GM21723 (cell line): ENCODE data around the gene OCSTAMP.

ENCODE experiments used
- ATAC-seq: cut with Tn5 transposase; IDR thresholded peaks from one replicate; pipeline ENCODE4 v1.9.1; 2021; ENCODE audit warnings: mild to moderate bottlenecking, moderate library complexity; ENCODE audit not compliant: unreplicated experiment

The OCSTAMP gene

DNA sequence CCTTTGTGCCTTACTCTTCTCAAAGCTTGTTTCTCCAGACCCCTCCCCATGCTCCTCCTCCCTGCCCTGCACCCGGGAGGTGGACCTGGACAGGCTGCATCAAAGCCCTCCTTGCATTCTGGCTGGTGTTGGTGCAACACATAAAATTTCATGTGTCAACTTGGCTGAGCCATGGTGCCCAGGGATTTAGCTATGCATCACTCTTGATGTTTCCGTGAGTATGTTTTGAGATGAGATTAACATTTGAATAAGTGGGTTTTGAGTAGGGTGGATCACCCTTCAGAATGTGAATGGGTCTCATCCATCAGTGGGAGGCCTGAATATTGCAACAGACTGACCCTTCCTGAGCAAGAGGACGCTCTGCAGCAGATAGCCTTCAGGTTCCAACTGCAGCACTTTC, 4.4 kb upstream of the OCSTAMP start:
- ATAC-seq = no peak

DNA sequence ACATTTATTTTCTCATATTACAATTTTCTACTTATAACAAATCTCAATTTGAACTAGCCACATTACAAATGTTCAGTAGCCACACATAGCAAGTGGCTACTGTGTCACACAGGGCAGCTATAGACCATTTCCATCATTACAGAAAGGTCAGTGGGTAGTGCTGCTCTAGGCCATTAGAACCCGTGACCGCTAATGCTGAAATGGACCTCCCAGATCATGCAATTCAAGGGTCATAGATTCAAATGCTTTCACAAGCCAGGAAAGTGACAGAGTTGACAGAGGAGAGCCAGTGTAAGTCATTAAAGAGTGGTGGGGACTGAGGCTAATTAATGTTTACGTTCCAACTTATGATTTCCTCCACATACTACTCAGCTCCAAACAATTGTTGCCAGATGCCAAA, 3.5 kb upstream of the OCSTAMP start:
- no peak for ATAC-seq

DNA sequence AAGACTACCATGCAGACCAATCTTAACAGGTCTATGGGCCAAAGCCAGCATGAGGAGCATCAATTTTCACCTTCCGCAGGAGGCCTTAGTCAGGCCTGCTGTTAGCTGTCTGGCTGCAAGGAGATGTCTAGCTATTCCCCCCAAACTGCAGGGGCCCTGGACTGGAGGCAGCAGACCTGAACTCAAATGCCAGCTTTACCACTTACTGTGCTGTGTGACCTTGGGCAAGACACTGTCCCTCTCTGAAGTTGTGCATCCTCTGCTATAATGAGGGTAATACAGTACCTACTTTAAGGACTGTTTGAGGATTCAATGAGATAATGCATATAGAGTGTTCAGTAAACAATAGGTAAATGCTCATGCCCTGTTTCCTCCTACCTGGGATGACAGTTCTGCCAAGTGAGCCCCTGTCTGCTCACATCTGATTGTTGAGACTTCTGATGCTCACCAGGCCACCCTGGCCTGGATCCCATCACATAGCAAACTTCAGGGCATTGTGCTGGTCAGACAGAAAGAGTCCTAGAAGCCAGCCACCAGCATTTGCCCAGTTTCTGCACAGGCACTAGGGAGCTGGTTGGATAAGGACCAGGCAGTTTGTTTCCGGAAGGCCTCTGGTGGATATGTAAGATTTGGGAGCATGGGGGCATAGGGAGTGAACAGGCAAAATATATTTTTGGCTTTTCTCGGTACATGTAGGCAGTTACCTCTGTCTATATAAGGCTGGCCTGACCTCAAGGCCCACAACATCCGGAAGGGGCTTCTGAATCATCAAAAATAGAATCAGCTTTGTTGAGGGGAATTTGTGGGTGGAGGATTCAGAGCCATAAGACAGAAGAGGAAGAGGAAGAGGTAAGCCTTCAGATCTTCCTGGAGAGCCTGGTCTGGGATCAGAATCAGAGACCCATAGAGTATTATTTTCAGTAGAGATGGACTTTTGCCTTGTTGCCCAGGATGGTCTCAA, 2.3 kb upstream of the OCSTAMP start:
- peak; percentile 78 for ATAC-seq

DNA sequence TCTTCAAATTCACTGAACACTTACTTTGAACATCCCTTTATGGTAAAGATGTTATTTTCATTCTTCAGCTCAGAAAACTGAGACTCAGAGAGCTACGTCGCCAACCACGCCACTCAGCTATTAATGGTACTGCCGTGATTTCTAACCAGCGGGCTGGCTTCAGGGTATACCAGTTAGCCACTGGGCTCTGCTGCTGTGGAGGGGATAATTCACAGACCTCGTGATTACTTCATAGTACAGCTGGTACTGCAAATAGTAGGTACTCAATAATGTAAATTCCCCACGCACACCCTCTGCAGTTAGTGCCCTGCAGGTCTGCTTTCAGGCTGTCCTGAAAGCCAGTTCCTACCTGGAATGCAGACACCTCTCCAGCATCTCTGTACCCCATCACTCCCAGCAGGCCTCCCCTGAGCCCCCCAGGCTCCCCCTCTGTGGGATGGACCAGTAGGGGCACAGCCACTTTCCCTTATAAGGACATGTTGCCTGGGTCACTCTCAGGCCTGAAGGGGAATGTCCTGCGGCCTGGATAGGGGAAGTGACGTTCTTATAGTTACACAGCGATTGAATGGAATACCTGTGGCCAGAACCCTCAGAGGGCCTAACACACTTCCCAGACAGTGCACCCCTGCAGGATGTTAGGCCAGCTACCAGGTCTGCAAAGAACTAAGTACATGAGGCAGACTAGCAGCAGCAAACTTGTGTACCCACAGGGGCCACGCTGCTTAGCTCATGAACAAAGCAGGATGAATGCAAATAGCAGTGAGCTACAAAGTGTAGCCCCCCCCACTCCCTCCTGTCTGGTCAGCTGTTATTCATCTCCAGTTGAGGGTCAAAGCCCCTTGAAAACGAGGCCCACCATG, 1.3 kb upstream of the OCSTAMP start:
- ATAC-seq = no peak

DNA sequence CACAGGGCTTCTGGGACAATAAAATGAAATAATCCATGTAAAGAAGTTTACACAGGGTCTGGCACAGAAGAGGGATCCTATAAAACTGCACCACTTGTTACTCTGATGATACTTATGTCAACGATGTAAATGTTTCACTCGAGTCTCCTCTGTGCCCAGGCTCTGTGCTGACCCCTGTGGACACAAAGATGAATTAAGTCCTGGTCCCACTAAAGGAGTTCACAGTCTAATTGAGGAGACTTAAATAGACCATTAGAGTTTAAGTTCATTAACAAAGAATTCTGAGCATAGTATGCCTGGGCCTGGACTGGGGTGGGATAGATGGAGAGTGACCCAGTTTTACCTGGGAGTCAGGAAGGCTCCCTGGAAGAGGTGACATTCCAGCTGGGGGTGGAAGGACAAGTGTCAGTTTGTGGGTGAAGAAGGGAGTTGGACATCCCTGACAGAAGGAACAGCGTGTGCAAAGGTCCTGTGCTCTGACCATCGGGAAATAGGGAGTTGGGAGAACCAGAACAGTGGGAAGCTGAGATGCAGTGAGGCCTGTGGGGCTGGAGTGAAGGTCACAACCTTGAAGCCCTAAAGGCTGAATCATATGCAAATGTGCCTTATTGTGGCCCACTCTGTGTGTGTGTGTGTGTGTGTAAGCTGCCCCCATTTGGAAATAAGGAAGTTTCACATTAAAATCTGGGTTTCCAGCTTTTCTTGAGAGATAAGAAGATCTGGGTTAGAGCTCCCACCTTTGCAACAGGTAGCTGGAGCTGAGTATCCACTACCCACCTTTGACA, 1.1 kb downstream of the OCSTAMP start:
- ATAC-seq = no peak

DNA sequence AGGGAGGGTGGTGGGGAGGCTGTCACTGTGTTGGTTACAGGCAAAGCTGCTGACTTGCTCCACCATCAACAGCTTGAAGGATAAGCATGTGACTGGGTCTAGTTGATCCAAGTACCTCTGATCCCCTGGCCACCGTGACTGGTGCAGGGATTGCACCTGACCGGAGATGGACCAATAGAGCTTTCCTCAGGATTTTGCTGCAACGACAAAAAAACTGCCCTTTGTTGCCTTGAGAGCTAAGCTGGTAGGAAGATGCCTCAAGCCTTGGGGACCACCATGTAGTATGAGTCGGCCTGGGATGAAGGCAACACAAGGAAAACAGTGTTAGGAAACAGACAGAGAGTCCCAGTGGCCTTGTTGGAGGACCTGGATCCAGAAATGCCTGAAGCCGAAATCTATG, 1.8 kb downstream of the OCSTAMP start:
- no peak for ATAC-seq

DNA sequence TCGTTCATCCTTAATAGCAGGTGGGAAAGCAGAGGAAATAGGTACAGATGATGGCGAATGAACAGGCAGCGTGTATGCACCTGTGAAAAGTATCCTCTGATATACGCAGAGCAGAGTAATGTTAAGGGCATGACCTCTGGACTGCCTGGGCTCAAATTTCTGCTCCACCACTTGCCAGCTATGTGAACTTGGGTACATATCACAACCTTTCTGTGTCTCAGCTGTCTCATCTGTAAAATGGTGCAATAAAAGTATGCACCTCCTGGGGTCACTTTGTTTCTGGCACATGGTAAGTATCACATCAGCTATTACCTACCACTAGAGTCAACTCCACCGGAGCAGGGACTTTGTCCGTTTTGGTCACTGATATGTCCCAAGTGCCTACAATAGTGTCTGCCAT, 2.5 kb downstream of the OCSTAMP start:
- ATAC-seq = no peak

DNA sequence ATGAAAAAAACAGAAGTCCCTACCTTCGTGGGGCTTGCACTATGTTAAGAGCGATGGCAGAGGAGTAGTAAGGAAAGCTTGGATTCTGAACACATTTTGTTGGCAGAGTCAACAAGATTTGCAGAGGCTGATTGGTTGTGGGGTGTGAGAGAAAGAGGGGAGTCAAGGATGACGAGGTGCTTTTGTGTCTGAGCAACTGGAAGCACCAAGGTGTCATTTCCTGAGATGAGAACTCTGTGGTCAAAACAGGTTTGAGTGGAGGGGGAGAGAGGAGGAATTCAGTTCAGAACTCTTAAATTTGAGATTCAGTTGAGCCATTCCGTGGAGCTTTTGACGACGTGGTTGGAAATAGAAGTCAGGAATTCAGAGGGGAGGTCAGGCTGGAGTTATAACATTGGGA, 3.5 kb downstream of the OCSTAMP start:
- ATAC-seq = no peak

DNA sequence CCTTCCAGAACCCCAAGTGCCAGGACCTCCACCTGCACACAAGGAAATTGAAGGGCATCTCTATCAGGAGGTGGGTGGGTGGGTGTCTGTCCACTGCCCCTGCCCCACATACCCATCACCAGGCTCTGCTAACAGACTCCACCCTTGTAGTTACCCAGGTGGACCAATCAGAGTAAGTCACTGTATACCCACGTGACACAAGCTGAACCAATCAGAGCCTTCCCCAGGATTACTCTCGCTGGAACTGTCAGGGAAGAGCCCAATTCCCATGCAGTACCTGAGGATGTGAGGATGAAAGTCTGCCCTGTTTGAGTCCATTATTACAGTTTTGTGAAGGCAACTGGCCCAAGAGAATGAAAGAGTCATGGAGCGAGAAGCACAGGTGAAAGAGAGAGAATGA, 4.2 kb downstream of the OCSTAMP start:
- ATAC-seq = no peak

DNA sequence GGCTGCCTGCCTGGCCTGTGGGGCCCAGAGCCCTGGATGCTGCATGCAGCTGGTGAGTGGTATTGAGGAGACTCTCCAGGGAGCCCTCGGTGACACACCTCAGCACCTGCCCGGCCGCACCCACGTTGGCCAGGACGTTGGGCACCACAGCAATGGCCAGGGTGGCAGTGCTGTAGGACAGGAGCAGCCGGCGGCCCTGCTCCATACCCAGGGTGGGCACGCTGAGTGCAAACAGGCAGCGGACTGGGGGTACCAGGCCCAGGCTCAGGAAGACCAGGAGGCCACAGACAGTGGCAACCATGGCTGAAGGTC, 4.7 kb downstream of the OCSTAMP start:
- ATAC-seq = no peak

DNA sequence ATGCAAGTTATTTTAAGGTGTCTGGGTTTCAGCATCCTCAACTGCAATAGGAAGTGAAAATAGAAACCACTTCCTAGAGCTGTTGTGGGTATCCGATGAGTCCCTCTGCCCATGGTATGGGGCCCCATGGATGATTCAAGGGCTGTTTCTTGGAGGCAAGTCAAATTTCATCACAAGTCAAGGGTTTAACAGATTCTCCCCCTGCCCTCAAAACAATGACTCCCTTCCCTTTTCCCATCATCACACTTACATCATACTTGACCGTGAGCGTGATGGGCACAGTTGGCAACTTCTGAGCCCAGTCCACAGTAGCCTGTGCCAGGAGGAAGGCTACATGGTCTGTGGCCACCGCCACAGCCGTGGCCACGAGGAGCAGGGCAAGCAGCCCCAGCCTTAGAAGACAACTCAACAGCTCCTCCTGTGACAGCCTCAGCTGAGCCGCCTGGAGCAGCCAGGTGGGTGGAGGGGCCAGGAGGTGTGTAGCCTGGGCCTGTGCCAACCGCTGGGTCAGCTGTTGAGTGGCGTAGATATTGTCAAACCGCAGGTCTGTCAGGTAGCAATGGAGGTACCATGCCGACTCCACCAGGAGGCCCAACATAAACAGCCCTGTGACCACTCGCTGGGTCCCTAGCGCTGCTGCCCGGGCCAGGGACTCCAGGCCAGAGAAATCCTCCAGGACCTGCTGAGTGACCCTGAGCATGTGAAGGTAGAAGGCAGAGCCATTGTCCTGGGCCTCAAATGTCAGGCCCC, 5.2 kb downstream of the OCSTAMP start:
- no peak for ATAC-seq

DNA sequence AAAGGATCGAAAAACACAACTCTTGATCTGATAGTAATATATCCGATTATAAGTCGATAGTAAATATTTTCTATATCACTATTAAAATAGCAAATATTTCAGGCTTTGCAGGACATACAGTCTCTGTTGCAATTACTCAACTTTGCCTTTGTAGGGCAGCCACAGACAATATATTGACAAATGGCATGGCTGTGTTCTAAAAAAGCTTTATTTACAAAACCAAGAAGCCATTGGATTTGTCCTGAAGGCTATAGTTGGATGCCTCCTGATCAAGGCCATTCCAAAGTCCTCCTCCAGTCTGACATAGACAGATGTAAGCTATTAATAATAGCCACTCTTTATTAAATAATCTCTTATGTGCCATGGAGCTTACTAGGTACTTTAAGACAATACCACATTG, 5.9 kb downstream of the OCSTAMP start:
- ATAC-seq = no peak

DNA sequence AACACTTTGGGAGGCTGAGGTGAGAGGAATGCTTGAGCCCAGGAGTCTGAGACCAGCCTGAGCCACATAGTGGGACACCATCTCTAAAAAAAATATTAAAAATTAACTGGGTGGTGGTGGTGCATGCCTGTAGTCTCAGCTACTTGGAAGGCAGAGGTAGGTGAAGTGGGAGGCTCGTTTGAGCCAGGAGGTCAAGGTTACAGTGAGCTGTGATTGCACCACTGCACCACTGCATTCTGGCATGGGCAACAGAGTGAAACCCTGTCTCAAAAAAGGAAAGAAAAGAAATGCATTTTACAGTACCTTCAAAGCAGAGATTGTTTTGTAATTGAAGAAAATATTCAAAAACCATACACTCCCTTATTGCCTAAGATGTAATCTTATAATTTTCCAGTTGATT, 6.5 kb downstream of the OCSTAMP start:
- ATAC-seq = no peak

DNA sequence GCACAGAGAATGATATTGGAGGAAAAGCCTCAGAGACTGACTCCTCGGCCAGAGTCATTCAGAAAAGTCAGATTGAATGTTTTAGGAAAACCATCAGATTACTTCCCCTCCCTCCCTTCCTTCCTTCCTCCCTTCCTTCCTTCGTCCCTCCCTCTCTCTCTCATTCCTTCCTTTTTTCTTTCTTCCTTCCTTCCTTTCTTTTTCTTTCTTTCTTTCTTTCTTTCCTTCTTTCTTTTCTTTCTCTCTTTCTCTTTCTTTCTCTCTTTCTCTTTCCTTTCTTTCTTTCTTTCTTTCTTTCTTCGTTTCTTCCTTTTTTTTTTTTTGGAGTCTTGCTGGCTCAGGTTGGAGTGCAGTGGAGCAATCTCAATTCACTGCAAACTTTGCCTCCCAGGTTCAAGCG, 7.4 kb downstream of the OCSTAMP start:
- no peak for ATAC-seq

DNA sequence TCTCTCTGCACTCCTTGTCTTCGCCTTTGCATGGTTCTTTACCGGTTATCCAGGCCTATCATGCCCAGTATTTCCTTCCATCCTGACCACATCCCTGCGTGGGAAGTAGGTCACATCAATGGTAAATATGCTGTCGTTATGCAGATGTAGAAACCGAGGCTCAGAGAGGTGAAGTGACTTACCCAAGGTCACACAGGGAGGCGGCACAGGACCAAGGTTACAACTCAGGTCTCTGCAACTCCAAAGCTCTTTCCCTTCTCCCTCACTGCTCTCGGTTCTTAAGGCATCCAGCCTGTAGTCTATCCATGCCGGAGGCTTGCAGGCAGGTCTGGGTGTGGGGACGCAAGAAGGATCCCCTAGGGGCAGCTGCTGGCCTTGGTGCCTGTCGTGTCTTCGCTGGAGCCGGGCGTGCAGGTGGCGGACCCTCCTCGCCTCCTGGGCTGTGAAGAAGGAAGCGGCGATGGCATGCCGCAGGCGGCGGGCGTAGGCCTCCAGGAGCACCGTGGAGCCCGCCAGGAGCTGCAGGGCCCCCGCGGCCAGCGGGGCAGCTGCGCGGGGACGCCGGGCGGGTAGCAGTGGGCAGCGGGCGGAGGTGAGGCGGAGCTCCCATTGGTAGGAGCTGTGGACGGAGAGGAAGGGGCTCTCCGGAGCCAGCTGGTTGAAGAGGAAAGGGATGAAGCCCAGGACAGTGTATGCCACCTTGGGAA, 9.1 kb downstream of the OCSTAMP start:
- ATAC-seq = no peak

DNA sequence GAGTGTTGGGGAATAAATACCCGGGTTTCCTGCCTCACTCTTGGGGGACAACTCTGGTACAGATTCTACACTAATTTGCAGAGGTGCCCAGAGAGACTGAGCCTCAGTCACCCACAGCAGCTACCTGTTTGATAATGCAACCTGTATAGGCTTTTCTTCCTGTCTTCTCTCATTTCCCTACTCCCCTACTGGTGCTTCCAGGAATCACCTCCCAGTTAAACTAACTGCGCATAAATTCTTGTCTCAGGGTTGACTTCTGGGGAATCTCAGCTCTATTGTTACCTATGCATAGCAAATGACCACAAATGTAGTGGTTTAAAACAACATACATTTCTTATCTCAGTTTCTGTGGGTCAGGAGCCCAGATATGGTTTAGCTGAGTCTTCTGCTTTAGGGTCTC, 11.3 kb downstream of the OCSTAMP start:
- no peak for ATAC-seq

DNA sequence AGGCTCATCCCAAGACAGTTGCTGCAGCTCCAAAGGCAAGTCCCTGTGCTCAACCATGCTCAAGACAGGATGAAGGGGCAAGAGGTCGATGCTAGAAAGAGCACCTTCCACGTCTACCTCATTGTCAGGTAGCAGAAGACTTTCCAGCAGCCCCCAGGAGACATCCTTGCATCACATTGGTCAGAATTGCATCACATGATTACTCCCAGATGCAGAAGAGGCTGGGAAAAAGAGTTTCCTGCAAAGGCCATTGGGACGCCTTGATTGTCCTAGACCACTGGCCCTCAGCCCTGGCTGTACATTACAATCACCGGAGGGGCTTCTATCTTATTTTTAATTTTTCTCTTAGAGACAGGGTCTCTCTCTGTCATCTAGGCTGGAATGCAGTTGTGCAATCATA, 19.8 kb downstream of the OCSTAMP start:
- ATAC-seq = no peak

DNA sequence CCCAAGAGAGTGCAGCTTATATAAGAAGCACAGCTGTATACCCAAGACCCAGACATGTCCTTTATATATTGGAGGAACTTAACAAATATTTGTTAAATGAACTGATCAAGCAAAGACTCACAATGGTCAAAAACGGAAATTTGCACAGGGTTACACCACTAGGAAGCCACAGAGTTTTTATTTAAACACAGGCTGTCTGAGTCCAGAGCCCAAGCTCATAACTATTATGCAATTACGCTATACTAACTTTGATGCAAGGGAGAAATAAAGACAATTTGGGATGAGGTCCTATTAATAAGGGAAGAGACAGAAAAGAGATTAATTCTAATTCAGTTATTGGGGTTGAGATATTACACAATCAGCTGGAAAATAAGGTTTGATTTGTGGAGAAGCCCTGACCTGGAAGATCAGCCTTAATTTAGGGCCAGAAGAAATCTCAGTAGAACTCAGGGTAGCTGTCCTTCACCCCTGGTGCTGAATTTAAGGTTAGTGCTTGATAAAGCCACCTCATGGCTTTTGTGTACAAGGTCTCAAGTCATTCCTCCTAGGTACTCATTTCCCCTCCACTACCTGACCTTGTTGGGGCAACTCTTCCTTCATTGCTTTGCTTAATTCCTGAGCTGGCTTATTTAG, 26.6 kb downstream of the OCSTAMP start:
- no peak for ATAC-seq

DNA sequence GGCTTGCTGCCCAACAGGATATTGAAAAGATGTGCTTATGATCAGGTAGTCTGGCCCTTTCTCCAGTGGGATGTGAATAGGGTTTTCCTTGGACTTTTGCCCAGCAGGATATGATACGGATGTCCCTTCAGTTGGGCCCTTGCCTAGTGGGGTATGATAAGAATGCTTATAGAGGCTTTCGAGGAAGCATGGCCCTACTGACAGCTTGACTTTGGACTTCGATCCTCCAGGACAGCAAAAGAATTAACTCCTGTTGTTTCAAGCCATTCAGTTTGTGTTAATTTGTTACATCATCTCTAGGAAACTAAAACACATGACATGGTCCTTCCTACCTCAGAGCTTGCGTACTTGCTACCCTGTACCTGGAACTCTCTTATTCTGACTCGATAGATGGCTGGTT, 27.3 kb downstream of the OCSTAMP start:
- ATAC-seq = no peak
